Osteoblast (primary cell): ENCODE data around the gene C2CD2. TPM values are rescaled to one million over a fixed set of nuclear protein-coding genes. Genes with fewer than 3 reads are reported as not detected.

ENCODE experiments used
- DNase-seq: peaks from one replicate; pipeline ENCODE4 v3.0.0; 2011; ENCODE audit warnings: low spot score, mixed read lengths; ENCODE audit not compliant: insufficient read length; ENCODE audit errors: missing footprints
- H2AFZ ChIP-seq: 2 replicates; pipeline ENCODE4 v1.6.0; 2011; ENCODE audit warnings: mild to moderate bottlenecking, low read length
- H3K27ac ChIP-seq: 2 replicates; pipeline ENCODE4 v1.5.1; 2011; ENCODE audit warnings: mild to moderate bottlenecking, low read depth, low read length, moderate library complexity
- H3K27me3 ChIP-seq: 2 replicates; pipeline ENCODE4 v1.6.0; 2012; ENCODE audit warnings: mild to moderate bottlenecking, control low read depth, inconsistent platforms, low read length, moderate library complexity; ENCODE audit not compliant: insufficient read depth
- H3K36me3 ChIP-seq: 2 replicates; pipeline ENCODE4 v1.5.1; 2011; ENCODE audit warnings: mild to moderate bottlenecking, low read length, control low read depth, moderate library complexity; ENCODE audit not compliant: insufficient read depth
- H3K4me1 ChIP-seq: 2 replicates; pipeline ENCODE4 v1.5.1; 2011; ENCODE audit warnings: mild to moderate bottlenecking, low read length, control low read depth, moderate library complexity; ENCODE audit not compliant: insufficient read depth
- H3K4me2 ChIP-seq: 2 replicates; pipeline ENCODE4 v1.6.0; 2011; ENCODE audit warnings: mild to moderate bottlenecking, low read length; ENCODE audit not compliant: insufficient read depth
- H3K4me3 ChIP-seq: fragments of 200-600 bp; sonication (generic); 3 replicates; pipeline ENCODE4 v1.5.1; 2012; ENCODE audit warnings: mild to moderate bottlenecking, low read length, inconsistent platforms; ENCODE audit not compliant: insufficient read depth
- H3K79me2 ChIP-seq: 2 replicates; pipeline ENCODE4 v1.6.0; 2012; ENCODE audit warnings: mild to moderate bottlenecking, low read length, control low read depth, inconsistent platforms; ENCODE audit not compliant: insufficient read depth
- H3K9me3 ChIP-seq: 2 replicates; pipeline ENCODE4 v1.5.1; 2011; ENCODE audit warnings: low read depth, low read length, control low read depth
- H4K20me1 ChIP-seq: 2 replicates; pipeline ENCODE4 v1.6.0; 2012; ENCODE audit warnings: mild to moderate bottlenecking, low read length, control low read depth; ENCODE audit not compliant: insufficient read depth
- CTCF ChIP-seq: IDR thresholded peaks from 2 replicates; pipeline ENCODE4 v1.5.1; 2011; ENCODE audit warnings: mild to moderate bottlenecking, low read depth, low read length, moderate library complexity; ENCODE audit errors: extremely low read depth
- total RNA-seq: library from RNA; depleted of rRNA; stranded (reverse); fragments of >200 nt; gene quantifications from 2 replicates; pipeline ENCODE4 v1.2.3, GENCODE V29; 2012

Gene C2CD2
- total RNA-seq, 1 donor = 40.9 TPM

- no peak for DNase-seq
- no peak overlapping the region for H3K4me2 ChIP-seq
- no peaks in the 10 kb centered on the region for H3K79me2 ChIP-seq
- H4K20me1 ChIP-seq = no peaks in the 10 kb centered on the region
- H3K4me1 ChIP-seq = no peaks in the 10 kb centered on the region
- no peaks in the 10 kb centered on the region for H3K9me3 ChIP-seq
- TF ChIP-seq CTCF = no peak
- H3K27ac ChIP-seq = no peak overlapping the region
- no peaks in the 10 kb centered on the region for H3K27me3 ChIP-seq
- no peak overlapping the region for H2AFZ ChIP-seq
- H3K36me3 ChIP-seq = peaks cover 54% of the 10 kb centered on the region
- no peak overlapping the region for H3K4me3 ChIP-seq
These were observed 50.1 kb downstream of the C2CD2 start for GRCh38 chr21:41903559-41904351.

GRCh38 chr21:41902946-41903345, 50.9 kb downstream of the C2CD2 start:
- no peaks in the 10 kb centered on the region for H3K9me3 ChIP-seq
- no peaks in the 10 kb centered on the region for H4K20me1 ChIP-seq
- H3K79me2 ChIP-seq = no peaks in the 10 kb centered on the region
- no peak overlapping the region for H2AFZ ChIP-seq
- H3K4me2 ChIP-seq = no peak overlapping the region
- no peak overlapping the region for H3K4me3 ChIP-seq
- DNase-seq = no peak
- no peaks in the 10 kb centered on the region for H3K27me3 ChIP-seq
- H3K27ac ChIP-seq = no peak overlapping the region
- H3K36me3 ChIP-seq = peaks cover 49% of the 10 kb centered on the region
- no peaks in the 10 kb centered on the region for H3K4me1 ChIP-seq
- TF ChIP-seq CTCF = no peak

- H3K4me2 ChIP-seq = no peak overlapping the region
- TF ChIP-seq CTCF = no peak
- DNase-seq = no peak
These were observed 52.0 kb downstream of the C2CD2 start for GRCh38 chr21:41901782-41902181.

GRCh38 chr21:41901099-41901498, 52.7 kb downstream of the C2CD2 start:
- Histone ChIP-seq H3K27me3 (no peaks in the 10 kb centered on the region), H3K79me2 (no peaks in the 10 kb centered on the region), H3K4me1 (peaks cover 11% of the 10 kb centered on the region), H3K9me3 (no peaks in the 10 kb centered on the region), H3K4me2 (no peak overlapping the region), H3K4me3 (no peak overlapping the region), H4K20me1 (no peaks in the 10 kb centered on the region), H3K36me3 (peaks cover 33% of the 10 kb centered on the region), H2AFZ (no peak overlapping the region), H3K27ac (no peak overlapping the region)
- no peak for TF ChIP-seq CTCF
- no peak for DNase-seq

More at GRCh38 chr21:41901782-41902181, 52.0 kb downstream of the C2CD2 start:
- Histone ChIP-seq H3K27me3 (no peaks in the 10 kb centered on the region), H2AFZ (no peak overlapping the region), H3K27ac (no peak overlapping the region), H3K79me2 (no peaks in the 10 kb centered on the region), H3K4me1 (peaks cover 4% of the 10 kb centered on the region), H3K4me3 (no peak overlapping the region), H3K9me3 (no peaks in the 10 kb centered on the region), H3K36me3 (peaks cover 38% of the 10 kb centered on the region), H4K20me1 (no peaks in the 10 kb centered on the region)
